Measurements from ENCODE around the gene CNGA2.

- TF ChIP-seq SUZ12 (IDR thresholded peaks at IDR 0.05): no peak
- TF ChIP-seq FOXK2 (IDR thresholded peaks at IDR 0.05): no peak
- no peak for TF ChIP-seq SP1 (IDR thresholded peaks at IDR 0.05)
- TF ChIP-seq BHLHE40 (IDR thresholded peaks at IDR 0.05; ENCODE audit: borderline replicate concordance): no peak
- no peak for TF ChIP-seq LEF1 (IDR thresholded peaks at IDR 0.05; ENCODE audit: borderline replicate concordance)
- no peak for TF ChIP-seq CTBP1 (IDR thresholded peaks at IDR 0.05; ENCODE audit: borderline replicate concordance)
- TF ChIP-seq FOXM1 (IDR thresholded peaks at IDR 0.05; ENCODE audit: borderline replicate concordance): no peak
- TF ChIP-seq L3MBTL2 (conservative IDR thresholded peaks at IDR 0.05): no peak
- no peak for TF ChIP-seq NFRKB (IDR thresholded peaks at IDR 0.05)
Observed at GRCh38 chrX:151763711-151764110, 29.2 kb downstream of the CNGA2 start.

Data from HEK293T (cell line).